B cell (primary cell): Measurements from ENCODE around the gene PLCB1.

Experiments
- CTCF ChIP-seq: fragments of 200-600 bp; IDR thresholded peaks from one replicate; pipeline ENCODE4 v1.8.0; 2022; ENCODE audit warnings: antibody characterized with exemption, mild to moderate bottlenecking
- EZH2 ChIP-seq: IDR thresholded peaks from 2 replicates; pipeline ENCODE4 v1.6.1; 2012; ENCODE audit warnings: borderline replicate concordance, low read depth, mild to moderate bottlenecking, moderate library complexity, low read length; ENCODE audit not compliant: insufficient read depth, poor library complexity, severe bottlenecking

- TF ChIP-seq CTCF (no peak), EZH2 (no peak)
These were observed 492.6 kb downstream of the PLCB1 start for GRCh38 chr20:8624616-8625015.
